Stimulated activated memory B cell treated with anti-CD40 and anti-IgM and Interleukin-4, amounts not matched to agents 10 μg/mL and 1 μg/mL and 100 μg/mL, for 72 hours (primary cell): Measurements from ENCODE around the gene SNRNP40.

Source experiments
- ATAC-seq: fragments of 150-1000 bp; cut with Tn5 transposase; 2 replicates; pipeline ENCODE4 v1.10.0; 2021
- H3K27ac Mint-ChIP-seq: one replicate; pipeline ENCODE4 v1.8.0; 2022; ENCODE audit warnings: mild to moderate bottlenecking, mixed read lengths
- H3K27me3 Mint-ChIP-seq: one replicate; pipeline ENCODE4 v1.8.0; 2022; ENCODE audit warnings: mixed read lengths
- H3K36me3 Mint-ChIP-seq: one replicate; pipeline ENCODE4 v1.8.0; 2022; ENCODE audit warnings: mixed read lengths
- H3K4me1 Mint-ChIP-seq: one replicate; pipeline ENCODE4 v1.8.0; 2022; ENCODE audit warnings: mixed read lengths
- H3K4me3 Mint-ChIP-seq: one replicate; pipeline ENCODE4 v1.8.0; 2022; ENCODE audit warnings: mild to moderate bottlenecking, moderate library complexity, mixed read lengths
- H3K9me3 Mint-ChIP-seq: one replicate; pipeline ENCODE4 v1.8.0; 2022; ENCODE audit warnings: mixed read lengths

SNRNP40 gene

DNA sequence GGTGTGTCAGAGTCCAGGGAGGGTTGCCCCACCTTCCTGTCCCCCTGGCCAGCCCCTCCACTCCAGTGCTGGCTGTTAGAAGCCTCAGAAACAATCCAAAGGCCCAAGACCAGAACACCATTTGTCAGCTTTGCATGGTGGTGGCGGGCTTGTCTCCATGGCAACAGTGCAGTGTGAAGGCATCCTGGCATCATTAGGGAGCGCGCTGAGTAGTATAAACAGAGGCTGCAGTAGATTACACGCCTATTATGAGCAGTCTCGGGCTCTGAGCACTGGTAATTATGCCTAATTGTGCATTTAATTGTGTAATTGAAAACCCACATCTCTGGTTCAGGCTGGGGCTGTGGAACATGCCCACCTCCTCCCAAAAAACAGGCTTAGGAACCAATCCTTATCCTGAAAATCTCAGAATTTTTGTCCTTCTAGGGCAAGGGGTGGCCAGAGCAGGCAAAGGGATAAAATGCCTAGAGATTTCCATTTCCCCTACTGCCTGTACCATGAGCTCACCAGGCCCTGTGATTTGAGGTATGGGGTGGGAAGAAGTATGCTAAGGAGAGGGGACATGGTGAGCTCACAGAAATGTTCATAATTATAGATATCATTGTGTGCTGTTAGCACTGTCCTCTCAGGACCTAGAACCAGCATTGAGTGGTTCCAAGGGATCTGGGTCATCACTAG lies 68.6 kb downstream of the SNRNP40 start:
- Mint-ChIP-seq H3K4me3 (no peak overlapping the region), H3K27me3 (peaks cover 13% of the 10 kb centered on the region), H3K9me3 (no peaks in the 10 kb centered on the region), H3K4me1 (no peaks in the 10 kb centered on the region), H3K36me3 (no peaks in the 10 kb centered on the region), H3K27ac (no peak overlapping the region)
- ATAC-seq = no peak

DNA sequence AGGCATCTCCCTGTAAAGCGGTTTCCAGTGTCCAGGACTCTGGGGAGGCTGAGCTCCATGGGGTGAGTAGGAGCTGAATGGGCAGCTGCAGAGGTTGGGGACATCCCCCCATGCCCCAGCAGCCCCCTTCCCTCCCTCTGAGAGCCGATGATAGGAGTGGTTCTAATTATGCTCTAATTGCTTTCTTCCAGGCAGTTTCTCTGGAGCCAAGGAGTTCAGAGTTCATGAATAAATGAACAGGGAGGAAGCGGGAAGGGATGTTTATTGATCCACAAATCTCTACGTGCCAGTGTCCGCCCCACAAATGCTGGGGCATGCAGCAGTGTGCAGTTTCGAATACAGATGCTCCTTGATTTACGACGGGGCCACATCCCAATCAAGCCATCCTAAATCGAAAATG lies 72.5 kb downstream of the SNRNP40 start:
- H3K27me3 Mint-ChIP-seq = peaks cover 10% of the 10 kb centered on the region
- no peak for ATAC-seq
- no peaks in the 10 kb centered on the region for H3K4me1 Mint-ChIP-seq
- no peak overlapping the region for H3K27ac Mint-ChIP-seq
- no peak overlapping the region for H3K4me3 Mint-ChIP-seq
- no peaks in the 10 kb centered on the region for H3K9me3 Mint-ChIP-seq
- H3K36me3 Mint-ChIP-seq = no peaks in the 10 kb centered on the region

DNA sequence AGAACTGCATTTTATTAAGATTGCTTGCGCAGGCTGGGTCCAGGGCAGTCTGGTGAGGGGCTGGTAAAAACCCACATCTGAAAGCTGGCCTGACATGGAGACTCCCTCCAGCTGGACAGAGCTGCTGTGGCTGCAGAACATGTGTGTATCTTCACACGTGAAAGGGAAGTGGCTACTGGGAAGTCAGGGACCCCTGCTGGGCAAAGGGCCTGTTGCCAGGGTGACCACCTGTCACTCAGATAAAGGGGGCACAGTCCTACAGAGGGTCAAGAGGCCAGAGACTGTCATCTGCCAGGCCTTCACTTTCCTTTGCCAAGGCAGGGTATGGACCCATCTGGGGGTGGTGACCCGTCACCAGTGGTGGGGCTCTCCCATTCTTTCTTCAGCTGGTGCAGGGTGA lies 74.4 kb downstream of the SNRNP40 start:
- peaks cover 10% of the 10 kb centered on the region for H3K27me3 Mint-ChIP-seq
- no peaks in the 10 kb centered on the region for H3K36me3 Mint-ChIP-seq
- ATAC-seq = no peak
- no peak overlapping the region for H3K4me3 Mint-ChIP-seq
- H3K9me3 Mint-ChIP-seq = no peaks in the 10 kb centered on the region
- no peak overlapping the region for H3K27ac Mint-ChIP-seq
- no peaks in the 10 kb centered on the region for H3K4me1 Mint-ChIP-seq

DNA sequence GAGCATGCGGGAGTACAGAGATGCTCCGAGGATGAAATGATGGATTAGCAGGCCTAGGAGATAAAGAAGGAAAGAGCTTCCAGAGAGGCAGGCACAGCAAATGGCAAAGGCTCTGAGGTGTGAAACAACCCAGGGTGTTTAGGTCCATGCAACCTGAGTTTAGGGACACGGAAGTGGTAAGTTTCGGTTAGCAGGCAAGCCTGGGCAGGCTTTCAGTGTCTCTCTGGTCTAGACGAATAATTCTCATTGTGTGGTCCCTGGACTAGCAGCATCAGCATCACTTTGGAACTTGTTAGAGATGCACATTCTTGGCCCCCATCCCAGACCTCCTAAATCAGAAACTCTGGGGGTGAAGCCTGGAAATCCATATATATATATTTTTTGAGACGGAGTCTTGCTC lies 75.5 kb downstream of the SNRNP40 start:
- H3K36me3 Mint-ChIP-seq = no peaks in the 10 kb centered on the region
- no peaks in the 10 kb centered on the region for H3K4me1 Mint-ChIP-seq
- H3K27me3 Mint-ChIP-seq = peaks cover 6% of the 10 kb centered on the region
- H3K9me3 Mint-ChIP-seq = no peaks in the 10 kb centered on the region
- no peak for ATAC-seq
- no peak overlapping the region for H3K27ac Mint-ChIP-seq
- no peak overlapping the region for H3K4me3 Mint-ChIP-seq

DNA sequence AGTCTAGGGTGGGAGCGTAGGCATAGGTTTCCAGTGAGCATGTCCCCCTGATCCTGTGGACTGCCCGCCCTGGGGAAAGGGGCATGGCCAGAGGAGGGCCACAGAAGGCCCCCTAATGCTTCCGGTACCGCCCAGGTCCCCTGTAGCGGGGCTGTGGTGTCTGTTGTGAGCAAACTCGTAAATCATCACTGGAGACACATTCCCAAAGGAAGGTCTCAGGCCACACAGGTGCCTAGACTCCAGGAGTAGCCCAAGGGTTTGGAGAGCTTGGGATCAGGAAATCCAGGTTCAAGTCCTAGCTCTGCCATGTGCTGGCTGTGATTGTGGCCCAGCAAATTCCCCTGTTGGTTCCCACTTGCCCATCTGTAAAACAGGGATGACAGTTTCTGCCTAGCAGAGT lies 77.1 kb downstream of the SNRNP40 start:
- H3K4me1 Mint-ChIP-seq = no peaks in the 10 kb centered on the region
- no peak for ATAC-seq

DNA sequence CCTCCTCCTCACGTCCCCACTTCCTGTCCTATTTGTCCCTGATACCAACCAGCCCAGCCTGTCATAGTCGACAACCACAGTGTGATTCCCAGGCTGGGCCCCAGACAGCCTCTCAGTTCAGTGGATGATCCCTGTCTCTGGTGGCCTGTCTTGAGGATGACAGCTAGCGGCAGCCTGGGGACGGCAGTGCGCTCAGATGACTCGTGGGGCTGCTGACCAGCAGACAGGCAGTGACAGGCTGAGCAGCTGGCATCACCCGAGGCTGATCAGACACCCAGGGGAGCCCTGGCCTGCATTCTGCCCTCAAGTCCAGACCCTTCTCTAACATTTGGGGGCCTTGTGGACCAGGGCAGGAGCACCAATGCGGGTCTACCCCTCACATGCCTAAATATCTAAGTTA lies 77.9 kb downstream of the SNRNP40 start:
- Mint-ChIP-seq H3K27ac (no peak overlapping the region), H3K9me3 (peaks cover 3% of the 10 kb centered on the region), H3K27me3 (peaks cover 12% of the 10 kb centered on the region), H3K36me3 (no peaks in the 10 kb centered on the region), H3K4me1 (no peaks in the 10 kb centered on the region), H3K4me3 (no peak overlapping the region)
- no peak for ATAC-seq

More for the DNA sequence above, 77.1 kb downstream of the SNRNP40 start:
- H3K27ac Mint-ChIP-seq = no peak overlapping the region
- H3K36me3 Mint-ChIP-seq = no peaks in the 10 kb centered on the region
- H3K27me3 Mint-ChIP-seq = peaks cover 4% of the 10 kb centered on the region
- H3K9me3 Mint-ChIP-seq = peaks cover under 1% of the 10 kb centered on the region
- no peak overlapping the region for H3K4me3 Mint-ChIP-seq

DNA sequence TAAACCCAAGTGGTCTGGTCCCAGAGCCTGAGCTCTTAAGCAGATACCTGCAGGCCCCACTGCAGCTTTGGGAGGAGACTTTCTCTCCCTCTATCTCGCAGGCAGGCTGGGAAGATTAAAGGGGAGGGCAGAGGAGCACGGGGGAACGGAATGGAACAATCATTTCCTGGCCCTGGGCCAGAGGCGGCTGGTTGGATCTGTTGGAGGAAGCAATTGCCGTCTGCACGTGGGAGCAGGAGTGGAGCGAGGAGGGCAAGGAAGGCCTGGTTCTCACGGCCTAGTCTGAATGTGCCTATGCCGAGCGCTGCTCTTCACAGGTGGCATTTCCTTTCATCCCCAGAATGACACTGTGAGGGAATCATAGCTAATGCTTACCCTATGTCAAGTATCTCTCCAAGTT lies 80.6 kb downstream of the SNRNP40 start:
- no peak for ATAC-seq
- H3K4me1 Mint-ChIP-seq = no peaks in the 10 kb centered on the region
- H3K27me3 Mint-ChIP-seq = peaks cover 13% of the 10 kb centered on the region
- no peak overlapping the region for H3K4me3 Mint-ChIP-seq
- no peak overlapping the region for H3K27ac Mint-ChIP-seq
- no peaks in the 10 kb centered on the region for H3K36me3 Mint-ChIP-seq
- H3K9me3 Mint-ChIP-seq = peaks cover 4% of the 10 kb centered on the region

DNA sequence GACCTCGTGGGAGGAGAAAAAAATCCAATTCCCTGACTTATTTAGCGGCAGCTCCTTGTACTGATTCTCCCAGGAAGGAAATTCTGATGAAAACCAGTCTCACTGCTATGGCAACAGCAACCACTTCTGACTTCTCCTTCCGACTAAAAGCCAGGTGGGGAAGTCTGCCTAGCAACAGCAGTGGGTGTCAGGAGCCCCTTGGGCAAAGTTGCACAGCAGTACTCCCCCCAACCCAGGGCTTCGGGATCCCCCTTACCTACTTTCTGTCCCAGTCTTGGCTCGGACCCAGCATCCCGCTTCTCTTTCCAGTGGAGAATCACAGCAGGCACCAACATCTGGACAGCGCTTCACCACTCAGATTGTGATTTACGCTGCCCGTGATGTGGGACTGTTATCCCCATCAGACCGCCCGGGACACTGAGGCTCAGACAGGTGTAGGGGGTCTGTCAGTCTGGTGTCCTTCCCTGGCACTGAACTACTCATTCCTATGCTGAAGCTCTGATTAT lies 81.5 kb downstream of the SNRNP40 start:
- H3K27me3 Mint-ChIP-seq = peaks cover 13% of the 10 kb centered on the region
- no peak overlapping the region for H3K27ac Mint-ChIP-seq
- H3K4me3 Mint-ChIP-seq = no peak overlapping the region
- H3K36me3 Mint-ChIP-seq = no peaks in the 10 kb centered on the region
- no peaks in the 10 kb centered on the region for H3K4me1 Mint-ChIP-seq
- peaks cover 7% of the 10 kb centered on the region for H3K9me3 Mint-ChIP-seq
- ATAC-seq = peak; percentile 40

DNA sequence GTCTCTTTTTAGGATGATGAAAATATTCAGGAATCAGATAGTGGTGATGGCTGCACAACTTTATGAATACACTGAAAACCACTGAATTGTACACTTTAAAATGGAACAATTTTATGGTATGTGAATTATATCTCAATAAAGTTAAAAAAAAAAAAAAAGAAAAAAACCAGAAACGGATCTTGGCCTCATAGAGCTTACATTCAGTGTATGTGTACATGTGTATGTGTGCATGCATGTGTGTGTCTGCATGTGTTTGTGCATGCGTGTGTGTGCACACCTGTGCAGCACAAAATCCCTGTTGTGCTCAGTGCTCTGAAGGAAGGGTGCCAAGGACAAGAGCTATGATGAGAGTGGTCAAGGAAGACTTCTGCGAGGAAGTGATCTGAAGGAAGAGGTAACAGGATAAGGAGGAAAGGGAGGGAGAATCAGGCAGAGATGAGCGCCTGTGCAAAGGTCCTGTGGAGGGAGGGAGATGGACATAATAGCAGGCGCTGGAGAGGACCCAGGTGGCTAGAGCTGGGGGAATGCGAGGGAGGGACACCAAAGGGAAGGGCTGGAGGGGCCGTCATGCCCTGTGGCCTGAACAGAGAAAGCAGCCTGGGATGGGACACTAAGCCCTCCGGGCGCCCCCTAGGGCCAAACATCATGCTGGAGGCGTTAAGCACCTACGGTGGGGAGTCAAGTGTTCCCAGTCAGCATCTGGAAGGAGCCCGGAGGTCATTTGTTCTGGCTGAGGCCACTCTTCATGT lies 82.1 kb downstream of the SNRNP40 start:
- no peak for ATAC-seq
- H3K36me3 Mint-ChIP-seq = no peaks in the 10 kb centered on the region
- peaks cover 7% of the 10 kb centered on the region for H3K9me3 Mint-ChIP-seq
- no peak overlapping the region for H3K27ac Mint-ChIP-seq
- peaks cover 13% of the 10 kb centered on the region for H3K27me3 Mint-ChIP-seq
- no peaks in the 10 kb centered on the region for H3K4me1 Mint-ChIP-seq
- H3K4me3 Mint-ChIP-seq = no peak overlapping the region
